Epithelial cell of proximal tubule (primary cell): ENCODE measurements around the gene CDKN2B-AS1. TPM values are rescaled to one million over a fixed set of nuclear protein-coding genes. Genes with fewer than 3 reads are reported as not detected.

ENCODE experiments used
- DNase-seq: peaks from one replicate; pipeline ENCODE4 v3.0.0-alpha.2; 2011; ENCODE audit warnings: low read depth
- H3K4me3 ChIP-seq: 2 replicates; pipeline ENCODE4 v1.5.1; 2011; ENCODE audit warnings: low read depth, mild to moderate bottlenecking, low read length
- total RNA-seq: library from RNA; depleted of rRNA; stranded (reverse); fragments of >200 nt; gene quantifications from 2 replicates; pipeline ENCODE4 v1.2.3, GENCODE V29; 2015
- TF ChIP-seq, protein P1 (sequence below): conservative IDR thresholded peaks from 2 replicates; pipeline ENCODE4 v1.5.1; 2012; ENCODE audit warnings: low read depth, mild to moderate bottlenecking, low read length

The CDKN2B-AS1 gene
- total RNA-seq, 1 donor from 2014 or later: not detected

DNA sequence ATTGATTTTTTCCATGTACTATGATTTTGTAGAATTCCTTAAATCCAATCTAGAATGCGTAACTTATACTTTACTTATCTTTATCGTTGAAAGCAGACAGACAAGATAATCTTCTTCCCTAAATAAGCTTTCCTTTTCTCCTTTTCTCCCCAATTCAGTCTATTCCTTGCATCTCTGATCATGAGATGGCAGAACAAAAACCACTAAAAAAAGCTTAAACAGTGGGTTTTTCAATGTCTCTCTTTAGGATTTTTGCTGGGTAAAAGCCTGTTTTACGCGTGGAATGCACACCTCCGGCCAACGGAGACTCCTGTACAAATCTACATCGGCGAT, 13.8 kb downstream of the CDKN2B-AS1 start:
- peak overlapping the region; percentile 86 for H3K4me3 ChIP-seq
- DNase-seq: no peak
- TF ChIP-seq, protein P1, sequence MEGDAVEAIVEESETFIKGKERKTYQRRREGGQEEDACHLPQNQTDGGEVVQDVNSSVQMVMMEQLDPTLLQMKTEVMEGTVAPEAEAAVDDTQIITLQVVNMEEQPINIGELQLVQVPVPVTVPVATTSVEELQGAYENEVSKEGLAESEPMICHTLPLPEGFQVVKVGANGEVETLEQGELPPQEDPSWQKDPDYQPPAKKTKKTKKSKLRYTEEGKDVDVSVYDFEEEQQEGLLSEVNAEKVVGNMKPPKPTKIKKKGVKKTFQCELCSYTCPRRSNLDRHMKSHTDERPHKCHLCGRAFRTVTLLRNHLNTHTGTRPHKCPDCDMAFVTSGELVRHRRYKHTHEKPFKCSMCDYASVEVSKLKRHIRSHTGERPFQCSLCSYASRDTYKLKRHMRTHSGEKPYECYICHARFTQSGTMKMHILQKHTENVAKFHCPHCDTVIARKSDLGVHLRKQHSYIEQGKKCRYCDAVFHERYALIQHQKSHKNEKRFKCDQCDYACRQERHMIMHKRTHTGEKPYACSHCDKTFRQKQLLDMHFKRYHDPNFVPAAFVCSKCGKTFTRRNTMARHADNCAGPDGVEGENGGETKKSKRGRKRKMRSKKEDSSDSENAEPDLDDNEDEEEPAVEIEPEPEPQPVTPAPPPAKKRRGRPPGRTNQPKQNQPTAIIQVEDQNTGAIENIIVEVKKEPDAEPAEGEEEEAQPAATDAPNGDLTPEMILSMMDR: no peak

DNA sequence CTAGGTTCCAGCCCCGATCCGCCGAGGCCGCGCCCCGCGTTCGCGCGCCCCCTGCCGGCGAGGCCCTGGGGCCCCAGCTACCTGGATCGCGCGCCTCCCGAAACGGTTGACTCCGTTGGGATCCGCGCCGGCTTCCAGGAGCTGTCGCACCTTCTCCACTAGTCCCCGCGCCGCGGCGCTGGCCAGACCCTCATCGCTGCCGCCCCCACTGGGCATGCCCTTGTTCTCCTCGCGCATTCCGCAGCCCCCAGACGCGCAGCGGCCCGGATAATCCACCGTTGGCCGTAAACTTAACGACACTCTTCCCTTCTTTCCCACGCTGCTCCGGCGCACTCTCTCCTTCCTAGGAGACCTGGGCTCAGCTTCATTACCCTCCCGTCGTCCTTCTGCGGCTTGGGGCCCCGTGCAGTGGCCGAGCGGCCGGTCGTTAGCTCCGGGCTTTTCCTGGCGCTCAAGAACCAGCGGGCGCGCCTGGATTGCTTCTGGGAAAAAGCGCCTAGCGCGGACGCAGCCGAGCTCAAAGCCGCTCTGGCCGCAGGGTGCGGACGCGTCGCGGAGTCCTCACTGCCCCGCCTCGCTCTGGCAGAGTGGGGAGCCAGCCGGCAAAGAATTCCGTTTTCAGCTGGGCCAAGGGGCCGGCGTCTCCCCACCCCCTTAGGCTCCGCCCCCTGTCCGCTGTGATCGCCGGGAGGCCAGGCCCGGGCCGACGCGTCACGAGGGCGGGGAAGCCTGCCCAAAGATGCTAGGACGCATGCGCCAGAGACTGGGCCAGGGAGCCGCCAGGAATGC, 14.3 kb downstream of the CDKN2B-AS1 start, which contains the start of gene CDKN2B:
CDKN2B (minus strand) TSS at position 589 of the 789 bp plus-strand sequence; CDS start at position 237, 352 bp downstream.
- no peak for DNase-seq
- H3K4me3 ChIP-seq: peak within 1 kb of the TSS; percentile 86
- TF ChIP-seq, protein P1: peak; percentile 95

DNA sequence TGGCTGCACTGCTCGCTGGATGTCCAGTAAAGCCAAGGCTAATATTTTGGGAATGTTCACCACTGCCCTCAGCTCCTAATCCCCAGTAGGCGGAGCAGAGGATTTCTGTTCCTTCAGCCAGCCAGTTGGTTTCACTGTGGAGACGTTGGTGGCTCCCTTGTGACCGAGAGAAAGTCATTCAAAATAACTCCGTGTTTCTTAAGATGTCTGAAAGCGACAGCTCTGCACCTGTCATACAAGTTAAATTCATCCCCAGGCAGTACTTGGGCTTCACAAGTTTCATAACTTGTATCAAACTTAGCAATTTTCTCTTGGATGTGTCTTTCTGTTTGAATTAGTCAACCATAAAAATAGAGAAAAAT, 14.9 kb downstream of the CDKN2B-AS1 start:
- peak overlapping the region; percentile 86 for H3K4me3 ChIP-seq
- DNase-seq: no peak
- TF ChIP-seq, protein P1: peak; percentile 10

DNA sequence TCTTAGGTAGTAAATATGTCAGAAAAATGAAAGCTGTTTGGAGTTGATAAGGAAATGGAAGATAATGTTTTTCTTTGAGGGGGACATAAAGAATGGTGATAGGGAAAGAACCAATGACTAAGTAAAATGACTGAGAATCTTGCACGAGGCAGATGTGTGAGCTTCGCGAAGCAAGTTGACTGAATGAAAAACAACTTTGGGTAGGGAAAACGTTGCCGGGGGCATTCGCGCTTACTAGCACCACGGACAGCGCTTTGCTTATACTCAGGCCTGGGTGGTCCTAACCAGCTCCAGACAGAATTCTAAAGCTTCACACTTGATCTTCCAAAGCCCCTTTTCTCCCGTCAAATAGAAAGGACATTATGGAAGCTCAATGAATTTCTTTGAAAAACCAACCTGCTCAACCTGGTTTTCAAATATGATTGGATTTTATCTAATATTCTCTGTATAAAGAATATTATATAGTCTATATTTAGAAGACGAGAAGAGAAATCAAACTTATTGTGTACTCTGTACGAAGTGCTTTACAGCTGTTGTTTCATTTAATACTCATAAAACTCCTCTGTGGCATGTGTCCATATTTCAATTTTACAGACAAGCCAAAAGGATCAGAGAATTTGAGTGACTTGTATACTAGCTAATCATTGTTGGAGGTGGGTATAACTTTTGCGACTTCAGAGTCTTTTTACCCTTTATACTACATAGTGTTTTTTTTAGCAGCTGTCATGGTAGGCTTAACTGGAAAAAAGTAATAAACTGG, 16.5 kb downstream of the CDKN2B-AS1 start:
- TF ChIP-seq, protein P1: no peak
- DNase-seq: no peak
- no peak overlapping the region for H3K4me3 ChIP-seq

DNA sequence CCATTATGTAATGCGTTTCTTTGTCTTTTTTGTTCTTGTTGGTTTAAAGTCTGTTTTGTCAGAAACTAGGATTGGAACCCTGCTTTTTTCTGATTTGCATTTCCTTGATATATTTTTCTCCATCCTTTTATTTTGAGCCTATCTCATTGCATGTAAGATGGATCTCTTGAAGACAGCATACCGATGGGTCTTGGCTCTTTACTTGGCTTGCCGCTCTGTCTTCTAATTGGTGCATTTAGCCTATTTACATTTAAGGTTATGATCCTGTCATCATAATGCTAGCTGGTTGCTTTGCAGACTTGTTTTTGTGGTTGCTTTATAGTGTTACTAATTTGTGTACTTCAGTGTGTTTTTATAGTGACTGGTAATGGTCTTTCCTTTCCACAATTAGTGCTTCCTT, 27.8 kb downstream of the CDKN2B-AS1 start:
- TF ChIP-seq, protein P1: no peak
- DNase-seq: no peak
- no peak overlapping the region for H3K4me3 ChIP-seq

DNA sequence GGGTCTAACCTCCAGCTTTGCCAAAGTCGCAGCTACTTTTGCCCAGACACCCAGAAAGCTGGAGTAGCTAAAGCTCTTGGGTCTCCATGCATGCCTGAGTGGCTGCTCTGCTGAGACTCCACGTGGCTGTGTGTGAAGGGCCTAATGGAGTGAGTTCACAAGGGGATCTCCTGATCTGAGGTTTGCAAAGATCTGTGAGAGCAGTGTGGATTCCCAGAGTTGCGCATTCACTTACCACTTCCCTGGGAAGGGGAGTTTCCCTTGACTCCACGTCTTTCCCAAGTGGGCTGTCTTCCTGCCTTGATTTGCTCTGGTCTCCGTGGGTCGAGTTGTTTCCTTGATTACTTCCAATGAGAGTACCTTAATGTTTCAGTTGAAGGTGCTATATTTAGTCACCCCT, 32.1 kb downstream of the CDKN2B-AS1 start:
- no peak overlapping the region for H3K4me3 ChIP-seq
- TF ChIP-seq, protein P1: no peak
- no peak for DNase-seq

DNA sequence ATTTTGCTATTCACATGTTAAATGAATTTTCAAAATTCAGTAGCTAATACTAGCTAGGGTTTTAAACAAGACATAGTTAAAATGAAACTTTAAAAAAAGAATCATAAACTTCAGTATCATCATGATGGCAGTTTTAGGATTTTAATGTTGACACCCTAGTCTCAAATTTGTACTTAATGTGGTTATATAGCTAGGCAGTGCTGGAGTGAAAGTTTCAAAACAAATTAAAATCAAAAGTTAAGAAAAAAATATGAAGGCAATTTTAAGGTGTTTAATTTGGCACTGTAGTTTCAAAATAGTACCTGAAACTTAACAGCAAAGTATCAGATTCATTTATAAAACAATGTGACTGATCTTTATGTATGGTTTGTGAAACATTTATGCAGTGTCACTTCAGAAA, 33.8 kb downstream of the CDKN2B-AS1 start:
- H3K4me3 ChIP-seq: no peak overlapping the region
- DNase-seq: no peak
- TF ChIP-seq, protein P1: no peak
